Measurements from ENCODE around the gene FOS.

DNA sequence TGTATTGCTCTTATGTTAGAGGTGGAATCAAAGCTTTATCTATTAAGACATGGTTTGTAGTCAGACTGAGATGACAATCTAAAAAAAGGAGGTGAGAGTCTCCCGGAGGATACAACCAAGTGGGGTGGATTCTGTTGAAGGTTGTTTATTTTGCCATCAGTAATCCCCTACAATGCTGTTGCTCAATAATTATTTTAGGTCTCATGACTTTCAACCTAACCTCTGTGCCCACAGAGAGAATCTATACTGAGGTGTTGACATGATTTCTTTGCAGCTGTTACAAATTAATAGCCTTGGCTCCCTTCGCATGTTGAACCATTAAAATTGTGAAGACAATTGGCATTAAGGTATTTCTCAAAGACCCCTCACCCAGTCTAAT, 28.7 kb upstream of the FOS start:
- no peak for TF ChIP-seq POLR2A (IDR thresholded peaks at IDR 0.05; ENCODE audit: low read depth, low read length)
- TF ChIP-seq POLR2AphosphoS5 (IDR thresholded peaks at IDR 0.05; ENCODE audit: low read depth, low read length) = no peak
- TF ChIP-seq TAF1 (IDR thresholded peaks at IDR 0.05; ENCODE audit: borderline replicate concordance, low read depth, low read length) = no peak
